GM10266 (cell line): ENCODE data around the gene ARID2.

ENCODE experiments used
- DNase-seq: peaks from one replicate; pipeline ENCODE4 v3.0.0; 2012; ENCODE audit errors: extremely low spot score
- TF ChIP-seq, protein P1 (sequence below): IDR thresholded peaks from 2 replicates; pipeline ENCODE4 v1.5.1; 2012; ENCODE audit warnings: mild to moderate bottlenecking, low read depth; ENCODE audit not compliant: control insufficient read depth, insufficient read depth; ENCODE audit errors: missing control alignments

The ARID2 gene

DNA sequence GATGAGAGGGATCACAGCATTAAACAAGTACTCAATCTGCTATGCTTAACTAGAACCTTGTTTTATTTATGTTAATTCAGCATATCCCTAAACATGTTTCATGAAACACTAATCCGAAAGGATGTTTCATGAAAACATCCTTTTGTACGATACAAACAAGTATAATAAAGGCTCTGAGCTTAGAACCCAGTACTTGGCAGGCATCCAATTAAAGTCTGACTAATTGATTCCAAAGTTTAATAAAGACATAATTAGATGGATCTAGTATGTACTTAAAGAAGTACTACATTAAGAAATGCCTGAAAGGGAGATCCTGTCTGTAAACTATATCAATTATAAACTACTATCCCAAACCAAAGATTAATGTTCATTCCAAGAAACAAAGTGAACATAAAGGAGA lies 209.1 kb downstream of the ARID2 start:
- no peak for DNase-seq
- TF ChIP-seq, protein P1, sequence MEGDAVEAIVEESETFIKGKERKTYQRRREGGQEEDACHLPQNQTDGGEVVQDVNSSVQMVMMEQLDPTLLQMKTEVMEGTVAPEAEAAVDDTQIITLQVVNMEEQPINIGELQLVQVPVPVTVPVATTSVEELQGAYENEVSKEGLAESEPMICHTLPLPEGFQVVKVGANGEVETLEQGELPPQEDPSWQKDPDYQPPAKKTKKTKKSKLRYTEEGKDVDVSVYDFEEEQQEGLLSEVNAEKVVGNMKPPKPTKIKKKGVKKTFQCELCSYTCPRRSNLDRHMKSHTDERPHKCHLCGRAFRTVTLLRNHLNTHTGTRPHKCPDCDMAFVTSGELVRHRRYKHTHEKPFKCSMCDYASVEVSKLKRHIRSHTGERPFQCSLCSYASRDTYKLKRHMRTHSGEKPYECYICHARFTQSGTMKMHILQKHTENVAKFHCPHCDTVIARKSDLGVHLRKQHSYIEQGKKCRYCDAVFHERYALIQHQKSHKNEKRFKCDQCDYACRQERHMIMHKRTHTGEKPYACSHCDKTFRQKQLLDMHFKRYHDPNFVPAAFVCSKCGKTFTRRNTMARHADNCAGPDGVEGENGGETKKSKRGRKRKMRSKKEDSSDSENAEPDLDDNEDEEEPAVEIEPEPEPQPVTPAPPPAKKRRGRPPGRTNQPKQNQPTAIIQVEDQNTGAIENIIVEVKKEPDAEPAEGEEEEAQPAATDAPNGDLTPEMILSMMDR: no peak

DNA sequence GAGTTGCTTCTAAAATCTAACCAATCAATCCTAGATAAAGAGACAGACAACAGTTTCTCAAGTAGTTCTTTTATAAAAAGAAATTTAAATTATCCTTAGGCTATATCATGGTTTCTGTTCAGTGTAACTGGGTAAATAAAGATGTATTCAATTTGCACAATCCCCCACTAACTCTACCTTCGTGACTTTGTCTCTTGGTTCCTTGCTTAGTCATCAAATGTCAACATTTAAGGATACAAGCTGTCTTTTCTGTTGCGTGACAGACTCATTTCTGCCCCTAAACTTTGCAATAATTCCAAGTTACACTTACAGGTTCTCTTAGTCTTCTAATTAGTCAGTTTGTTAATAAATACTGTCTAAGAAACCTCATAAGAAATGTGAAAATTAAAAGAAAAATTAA lies 210.3 kb downstream of the ARID2 start:
- TF ChIP-seq, protein P1: no peak
- DNase-seq: no peak

DNA sequence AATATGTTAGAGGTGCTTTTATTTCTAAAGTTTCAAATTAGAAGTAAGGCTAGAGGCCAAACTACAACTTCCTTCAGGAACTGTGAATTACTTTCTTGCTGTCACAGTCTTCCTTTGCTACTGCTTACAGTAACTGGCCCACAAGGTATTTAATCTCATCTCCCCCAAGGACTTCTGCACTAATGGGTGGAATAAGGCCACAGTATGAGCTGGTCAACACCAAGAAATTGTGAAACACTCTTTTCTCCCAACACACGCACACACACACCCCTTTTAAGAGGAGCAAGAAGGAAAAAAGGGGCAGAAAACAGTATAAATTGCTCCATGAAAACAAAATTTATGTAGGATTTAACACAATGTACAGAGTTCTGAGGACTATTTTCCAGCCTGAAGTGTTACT lies 215.3 kb downstream of the ARID2 start:
- no peak for DNase-seq
- TF ChIP-seq, protein P1: no peak

DNA sequence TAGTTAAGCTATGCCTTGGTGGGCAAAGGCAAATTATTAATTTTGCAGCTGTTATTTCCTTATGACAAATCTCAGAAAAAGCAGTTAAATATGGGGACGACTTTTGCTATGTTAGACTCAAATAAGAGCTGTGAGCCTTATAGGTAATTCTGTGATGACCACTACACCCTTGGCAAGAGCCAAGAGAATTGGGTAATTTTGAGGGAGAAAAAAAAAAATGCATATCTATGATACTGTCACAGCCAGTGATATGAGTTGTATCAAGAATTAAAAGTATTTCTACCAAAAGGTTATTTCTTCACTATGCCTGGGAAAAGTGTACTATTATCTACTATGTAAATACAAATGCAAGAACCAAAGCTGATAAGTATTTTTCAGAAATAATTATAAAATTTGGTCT lies 216.9 kb downstream of the ARID2 start:
- no peak for DNase-seq
- TF ChIP-seq, protein P1: no peak

DNA sequence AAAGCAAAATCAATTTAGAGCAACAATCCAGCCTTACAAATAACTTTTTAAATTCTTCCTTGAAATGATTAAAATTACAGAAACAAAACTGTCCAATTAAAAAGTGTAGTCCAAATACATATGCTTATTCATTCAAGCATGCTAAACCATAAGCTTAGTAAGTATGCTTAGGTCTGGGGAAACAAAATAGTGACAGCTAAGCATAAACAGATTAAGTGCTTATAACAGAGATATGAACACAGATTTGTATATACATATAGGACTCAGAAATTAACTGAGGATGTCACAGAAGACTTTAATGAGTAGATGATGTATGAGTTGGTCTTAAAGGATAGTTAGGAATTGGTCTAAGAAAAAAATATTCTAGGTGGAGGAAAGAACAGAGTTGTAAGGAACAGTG lies 219.0 kb downstream of the ARID2 start:
- TF ChIP-seq, protein P1: no peak
- no peak for DNase-seq
